Keratinocyte (primary cell): Measurements from ENCODE around the gene BCAT1. TPM values are rescaled to one million over a fixed set of nuclear protein-coding genes. Genes with fewer than 3 reads are reported as not detected.

Source experiments
- DNase-seq: peaks from one replicate; pipeline ENCODE4 v3.0.0-alpha.2; 2011; ENCODE audit warnings: low read depth, missing footprints, low spot score
- FAIRE-seq: peaks from 2 replicates; lab custom pipeline; 2011; peaks lifted over from hg19 to GRCh38; lab: Jason Lieb, UNC
- H2AFZ ChIP-seq: 2 replicates; pipeline ENCODE4 v1.6.0; 2012; ENCODE audit warnings: low read length, control low read depth, inconsistent platforms; ENCODE audit not compliant: control insufficient read depth
- H3K27ac ChIP-seq: 2 replicates; pipeline ENCODE4 v1.5.1; 2011; ENCODE audit warnings: low read length; ENCODE audit not compliant: control insufficient read depth, insufficient read depth
- H3K27me3 ChIP-seq: 3 replicates; pipeline ENCODE4 v1.6.0; 2011; ENCODE audit warnings: low read length; ENCODE audit not compliant: control insufficient read depth, insufficient read depth; ENCODE audit errors: extremely low read depth
- H3K36me3 ChIP-seq, 2 experiments: 2 replicates in 1 of 2; 3 replicates in 1 of 2; pipeline ENCODE4 v1.5.1; 2011; ENCODE audit warnings: low read length in 2 of 2, mild to moderate bottlenecking in 1 of 2; ENCODE audit not compliant: control insufficient read depth in 2 of 2, insufficient read depth in 2 of 2; ENCODE audit errors: extremely low read depth in 1 of 2
- H3K4me1 ChIP-seq: 3 replicates; pipeline ENCODE4 v1.5.1; 2011; ENCODE audit warnings: low read length; ENCODE audit not compliant: control insufficient read depth, insufficient read depth; ENCODE audit errors: extremely low read depth
- H3K4me2 ChIP-seq: 3 replicates; pipeline ENCODE4 v1.6.0; 2011; ENCODE audit warnings: low read depth, low read length; ENCODE audit not compliant: control insufficient read depth, insufficient read depth; ENCODE audit errors: extremely low read depth
- H3K4me3 ChIP-seq, 3 experiments: fragments of 200-600 bp in 1 of 3; sonication (generic) in 1 of 3; 2 replicates in 2 of 3; 3 replicates in 1 of 3; pipeline ENCODE4 v1.5.1; 2011 to 2016; ENCODE audit warnings: low read length in 3 of 3, mild to moderate bottlenecking in 3 of 3, control low read depth in 2 of 3, inconsistent platforms in 1 of 3, low read depth in 1 of 3, mixed read lengths in 1 of 3, mixed run types in 1 of 3, moderate library complexity in 1 of 3; ENCODE audit not compliant: control insufficient read depth in 2 of 3, insufficient read depth in 2 of 3; ENCODE audit errors: extremely low read depth in 1 of 3
- H3K79me2 ChIP-seq: 2 replicates; pipeline ENCODE4 v1.6.0; 2012; ENCODE audit warnings: low read length; ENCODE audit not compliant: control insufficient read depth, insufficient read depth
- H3K9ac ChIP-seq: 3 replicates; pipeline ENCODE4 v1.6.0; 2011; ENCODE audit warnings: low read length; ENCODE audit not compliant: control insufficient read depth, insufficient read depth; ENCODE audit errors: extremely low read depth
- H3K9me1 ChIP-seq: 3 replicates; pipeline ENCODE4 v1.6.0; 2011; ENCODE audit warnings: low read length; ENCODE audit not compliant: control insufficient read depth, insufficient read depth; ENCODE audit errors: extremely low read depth
- H3K9me3 ChIP-seq: 2 replicates; pipeline ENCODE4 v1.5.1; 2012; ENCODE audit warnings: low read depth, low read length; ENCODE audit not compliant: control insufficient read depth
- H4K20me1 ChIP-seq: 3 replicates; pipeline ENCODE4 v1.6.0; 2011; ENCODE audit warnings: low read length; ENCODE audit not compliant: control insufficient read depth, insufficient read depth; ENCODE audit errors: extremely low read depth
- CTCF ChIP-seq, 3 experiments: IDR thresholded peaks in 1 of 3; conservative IDR thresholded peaks in 1 of 3; optimal IDR thresholded peaks in 1 of 3; 2 replicates in 2 of 3; 3 replicates in 1 of 3; pipeline versions ENCODE3 to v1.5.1; 2011; ENCODE audit warnings: low read length in 3 of 3, mild to moderate bottlenecking in 3 of 3, moderate library complexity in 2 of 3, control low read depth in 1 of 3, inconsistent platforms in 1 of 3; ENCODE audit not compliant: insufficient read depth in 2 of 3; ENCODE audit errors: extremely low read depth in 1 of 3
- EZH2 ChIP-seq: IDR thresholded peaks from one replicate; pipeline ENCODE4 v1.6.1; 2012; ENCODE audit warnings: inconsistent platforms, mild to moderate bottlenecking, low read length, moderate library complexity
- dilution Hi-C: fragments of 300-500 bp; cut with MboI; formaldehyde crosslinking; loops from one replicate; pipeline ENCODE4 v1.7.0; 2020; ENCODE audit warnings: low sequenced_read_pairs; ENCODE audit not compliant: extremely low pct_ligation_motif_present
- polyA plus RNA-seq, 5 experiments: library from polyadenylated mRNA; depleted of rRNA in 3 of 5; stranded (reverse) in 3 of 5; stranded (forward) in 1 of 5; unstranded in 1 of 5; fragments of >200 nt; gene quantifications; 1 replicate in 1 of 5; 2 replicates in 3 of 5; 3 replicates in 1 of 5; pipeline versions ENCODE4 v1.2.1 to v1.2.3, GENCODE V29; 2011 to 2012; ENCODE audit warnings: missing spikeins in 2 of 5, low read depth in 1 of 5, low replicate concordance in 1 of 5

BCAT1 gene
- polyA plus RNA-seq, 1 donor (not counting 4 experiments of a cell fraction or from before 2014, with no cell fraction given) = 6.5 TPM

GRCh38 chr12:24854017-24854416 lies 94.9 kb downstream of the BCAT1 start:
- Histone ChIP-seq H4K20me1 (no peaks in the 10 kb centered on the region), H3K27me3 (no peaks in the 10 kb centered on the region), H3K9ac (peak overlapping the region; percentile 41), H2AFZ (peak overlapping the region; percentile 13), H3K4me2 (peak overlapping the region; percentile 39), H3K9me1 (no peaks in the 10 kb centered on the region), H3K9me3 (no peaks in the 10 kb centered on the region), H3K27ac (peak overlapping the region; percentile 74), H3K79me2 (no peaks in the 10 kb centered on the region), H3K36me3 (no peaks in the 10 kb centered on the region), H3K4me1 (peaks cover 28% of the 10 kb centered on the region), H3K4me3 (no peak overlapping the region)
- DNase-seq (no peak), FAIRE-seq (peak; percentile 49)
- TF ChIP-seq EZH2 (no peak), CTCF (optimal IDR thresholded peaks at IDR 0.05 in 1 of 3, IDR thresholded peaks at IDR 0.05 in 1 of 3, conservative IDR thresholded peaks at IDR 0.05 in 1 of 3; ENCODE audit: extremely low read depth in 1 of 3, insufficient read depth in 2 of 3, low read length in 3 of 3) (no peak)
- dilution Hi-C loops = no loop called here

- Histone ChIP-seq H3K4me2 (peak overlapping the region; percentile 39), H3K79me2 (no peaks in the 10 kb centered on the region), H4K20me1 (no peaks in the 10 kb centered on the region), H2AFZ (no peak overlapping the region), H3K4me3 (no peak overlapping the region), H3K27ac (peak overlapping the region; percentile 74), H3K9me1 (no peaks in the 10 kb centered on the region), H3K27me3 (no peaks in the 10 kb centered on the region), H3K4me1 (peaks cover 28% of the 10 kb centered on the region), H3K9me3 (no peaks in the 10 kb centered on the region), H3K9ac (no peak overlapping the region), H3K36me3 (no peaks in the 10 kb centered on the region)
- peak; percentile 56 for FAIRE-seq
- peak; percentile 58 for DNase-seq
- TF ChIP-seq CTCF (optimal IDR thresholded peaks at IDR 0.05 in 1 of 3, IDR thresholded peaks at IDR 0.05 in 1 of 3, conservative IDR thresholded peaks at IDR 0.05 in 1 of 3; ENCODE audit: extremely low read depth in 1 of 3, insufficient read depth in 2 of 3, low read length in 3 of 3) (no peak), EZH2 (no peak)
- dilution Hi-C loops = no loop called here
Measured at GRCh38 chr12:24853588-24853987, 95.3 kb downstream of the BCAT1 start.
